Cardiac fibroblast (primary cell): ENCODE results near the gene STAC2.
A peak's percentile ranks its signal among the peaks of the same experiment; 100 is the strongest.

Experiments
- DNase-seq, 2 donors: peaks; one replicate each; pipeline versions ENCODE4 v3.0.0 to v3.0.0-alpha.2; 2010; ENCODE audit warnings: low read depth in 2 of 2
- H3K4me3 ChIP-seq, 2 donors: replicated peaks in 1 of 2; 1 replicate in 1 of 2; 2 replicates in 1 of 2; pipeline ENCODE4 v1.5.1; 2011; ENCODE audit warnings: low read depth in 2 of 2, low read length in 2 of 2, mild to moderate bottlenecking in 2 of 2, moderate library complexity in 1 of 2
- TF ChIP-seq, protein P1 (sequence below): IDR thresholded peaks from one replicate; pipeline ENCODE4 v1.5.1; 2011; ENCODE audit warnings: low read depth, mild to moderate bottlenecking, low read length, inconsistent platforms

Gene STAC2

GRCh38 chr17:39218906-39219305 is 6.8 kb downstream of the STAC2 start:
- no peak for DNase-seq
- TF ChIP-seq, protein P1, sequence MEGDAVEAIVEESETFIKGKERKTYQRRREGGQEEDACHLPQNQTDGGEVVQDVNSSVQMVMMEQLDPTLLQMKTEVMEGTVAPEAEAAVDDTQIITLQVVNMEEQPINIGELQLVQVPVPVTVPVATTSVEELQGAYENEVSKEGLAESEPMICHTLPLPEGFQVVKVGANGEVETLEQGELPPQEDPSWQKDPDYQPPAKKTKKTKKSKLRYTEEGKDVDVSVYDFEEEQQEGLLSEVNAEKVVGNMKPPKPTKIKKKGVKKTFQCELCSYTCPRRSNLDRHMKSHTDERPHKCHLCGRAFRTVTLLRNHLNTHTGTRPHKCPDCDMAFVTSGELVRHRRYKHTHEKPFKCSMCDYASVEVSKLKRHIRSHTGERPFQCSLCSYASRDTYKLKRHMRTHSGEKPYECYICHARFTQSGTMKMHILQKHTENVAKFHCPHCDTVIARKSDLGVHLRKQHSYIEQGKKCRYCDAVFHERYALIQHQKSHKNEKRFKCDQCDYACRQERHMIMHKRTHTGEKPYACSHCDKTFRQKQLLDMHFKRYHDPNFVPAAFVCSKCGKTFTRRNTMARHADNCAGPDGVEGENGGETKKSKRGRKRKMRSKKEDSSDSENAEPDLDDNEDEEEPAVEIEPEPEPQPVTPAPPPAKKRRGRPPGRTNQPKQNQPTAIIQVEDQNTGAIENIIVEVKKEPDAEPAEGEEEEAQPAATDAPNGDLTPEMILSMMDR = no peak
- H3K4me3 ChIP-seq = no peak overlapping the region

- no peak for DNase-seq
- H3K4me3 ChIP-seq = no peak overlapping the region
Observed at GRCh38 chr17:39217734-39218369, 7.9 kb downstream of the STAC2 start.

DNA sequence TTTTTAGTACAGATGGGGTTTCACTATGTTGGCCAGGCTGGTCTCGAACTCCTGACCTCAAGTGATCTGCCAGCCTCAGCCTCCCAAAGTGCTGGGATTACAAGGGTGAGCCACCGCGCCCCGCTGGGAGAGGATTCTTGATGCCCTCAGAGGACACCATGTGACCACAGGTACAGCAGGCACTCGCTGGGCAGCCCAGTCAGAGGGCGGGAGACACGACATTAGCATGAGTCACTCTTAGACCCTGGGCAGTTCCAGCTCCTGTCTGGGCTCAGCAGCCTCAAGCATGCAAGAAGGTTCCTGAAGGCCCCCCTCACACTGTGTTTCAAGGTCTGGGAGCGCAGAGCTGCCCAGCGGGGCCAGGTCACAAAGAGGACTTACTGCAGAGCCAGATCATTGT is 11.9 kb downstream of the STAC2 start:
- TF ChIP-seq, protein P1 = no peak
- H3K4me3 ChIP-seq = no peak overlapping the region
- peak in 1 of 2 donors; percentile 37 for DNase-seq

More at GRCh38 chr17:39217734-39218369, 7.9 kb downstream of the STAC2 start:
- TF ChIP-seq, protein P1 = no peak

- DNase-seq = no peak
- TF ChIP-seq, protein P1 = no peak
- no peak overlapping the region for H3K4me3 ChIP-seq
Observed at GRCh38 chr17:39212841-39213480, 12.8 kb downstream of the STAC2 start.

DNA sequence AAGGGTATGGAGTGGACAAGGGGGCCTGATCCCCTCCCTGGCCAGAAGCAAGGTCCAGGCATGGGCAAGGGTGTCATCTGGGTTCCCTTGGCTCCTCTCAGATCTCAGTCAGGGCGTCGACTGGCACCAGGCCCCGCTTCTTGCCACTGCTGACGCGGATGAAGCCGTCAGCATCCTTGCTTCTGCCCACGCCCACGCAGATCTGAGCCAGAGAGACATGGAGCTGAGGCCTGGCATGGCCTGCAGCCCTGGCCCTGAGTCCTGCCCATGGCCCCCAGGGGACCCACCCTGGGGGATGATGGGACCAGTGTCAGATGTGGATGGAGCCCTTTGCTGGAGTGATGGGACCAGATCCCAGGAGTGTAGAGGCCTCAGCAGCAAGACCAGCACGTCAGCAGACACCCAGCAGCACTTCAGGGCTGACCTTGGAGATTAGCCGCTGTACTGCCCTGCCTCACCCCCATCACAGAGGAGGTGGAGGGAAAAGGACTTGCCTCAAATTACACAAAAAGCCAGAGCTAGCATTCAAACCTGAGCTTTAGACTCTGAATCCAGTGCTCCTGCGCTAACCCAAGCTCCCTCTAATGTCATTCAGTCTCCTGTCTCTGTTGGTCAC is 13.4 kb downstream of the STAC2 start:
- H3K4me3 ChIP-seq = no peak overlapping the region
- DNase-seq = peak in 1 of 2 donors; percentile 30
- TF ChIP-seq, protein P1 = no peak

DNA sequence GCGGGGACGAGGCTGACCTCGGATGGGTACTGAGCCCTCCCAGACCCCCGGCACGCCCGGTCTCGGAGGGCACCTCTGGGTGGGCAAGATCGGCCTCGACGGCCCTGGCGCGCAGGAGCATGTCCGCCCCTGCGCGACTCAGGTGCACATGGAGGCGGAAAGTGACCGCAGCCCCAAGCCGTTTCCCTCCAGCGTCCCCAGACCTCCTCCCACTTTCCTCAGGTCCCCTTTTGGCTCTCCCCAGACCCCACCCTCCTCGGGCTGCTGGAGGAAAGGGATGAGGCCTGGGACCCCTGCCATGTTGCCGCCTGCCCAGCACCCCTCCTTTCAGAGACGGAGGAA is 15.7 kb downstream of the STAC2 start:
- no peak for DNase-seq
- peak overlapping the region; percentile 29 to 43 for H3K4me3 ChIP-seq
- TF ChIP-seq, protein P1 = no peak
